CD4-positive, alpha-beta T cell treated with Interleukin-21 for 1 hour (primary cell): ENCODE data around the gene MNAT1.
"Not testable (repeated sequence)": the region's sequence is repeated elsewhere in the genome, so short reads cannot be mapped to it uniquely, and the experiment has no call there.

Experiments used
- DNase-seq: peaks from one replicate; pipeline ENCODE4 v3.0.0-alpha.2; 2020

Gene MNAT1

DNA sequence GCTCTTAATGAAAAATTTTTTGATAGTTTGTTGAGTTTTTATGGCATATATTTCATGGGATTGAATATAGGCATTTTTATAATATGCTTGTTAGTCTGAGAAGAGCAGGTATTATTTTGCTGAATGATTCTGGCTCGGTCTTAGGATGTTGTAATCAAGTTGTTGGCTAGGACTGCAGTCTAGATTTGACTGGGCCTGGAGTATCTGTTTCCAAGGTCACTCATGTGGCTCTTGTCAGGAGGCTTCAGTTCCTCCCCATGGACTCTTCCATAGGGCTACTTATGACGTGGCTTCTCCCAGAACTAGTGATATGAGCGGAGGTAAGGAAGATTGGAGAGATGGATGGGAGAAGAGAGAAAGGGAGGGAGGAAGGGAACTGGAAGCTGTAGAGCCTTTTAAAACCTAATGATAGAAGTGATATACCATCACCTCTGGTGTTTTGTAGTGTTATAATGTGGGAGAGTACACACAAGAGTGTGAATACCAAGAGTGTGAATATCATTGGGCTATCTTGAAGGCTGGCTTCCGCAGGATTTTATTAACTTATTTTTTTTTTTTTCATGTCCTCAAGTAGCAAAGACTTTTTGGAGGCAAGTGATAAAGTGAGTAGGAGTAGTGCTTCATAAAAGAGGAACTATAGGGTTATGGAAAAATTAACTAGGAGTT, 4.4 kb downstream of the MNAT1 start:
- DNase-seq = no peak

DNA sequence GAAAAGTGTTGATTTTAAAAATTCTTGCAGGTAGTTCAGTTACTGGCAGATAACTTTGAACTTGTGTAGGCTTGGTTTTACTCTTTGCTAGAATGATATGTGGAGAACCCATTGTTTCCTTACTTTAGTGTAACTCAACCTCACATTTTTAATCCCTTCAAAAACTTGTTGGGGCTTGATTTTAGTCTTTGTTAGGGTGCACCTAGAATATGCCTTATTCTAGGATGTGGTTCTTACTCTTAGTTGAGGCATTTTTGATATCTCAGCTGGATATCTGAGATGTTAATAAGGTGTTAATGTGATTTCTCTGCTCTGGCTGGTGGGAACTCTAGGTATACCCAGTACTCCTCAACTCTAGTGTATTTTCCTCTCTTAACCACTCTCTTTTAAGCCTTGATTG, 10.0 kb downstream of the MNAT1 start:
- DNase-seq = no peak

- DNase-seq = peak; percentile 75
Measured at GRCh38 chr14:60753264-60754119, 18.9 kb downstream of the MNAT1 start.

DNA sequence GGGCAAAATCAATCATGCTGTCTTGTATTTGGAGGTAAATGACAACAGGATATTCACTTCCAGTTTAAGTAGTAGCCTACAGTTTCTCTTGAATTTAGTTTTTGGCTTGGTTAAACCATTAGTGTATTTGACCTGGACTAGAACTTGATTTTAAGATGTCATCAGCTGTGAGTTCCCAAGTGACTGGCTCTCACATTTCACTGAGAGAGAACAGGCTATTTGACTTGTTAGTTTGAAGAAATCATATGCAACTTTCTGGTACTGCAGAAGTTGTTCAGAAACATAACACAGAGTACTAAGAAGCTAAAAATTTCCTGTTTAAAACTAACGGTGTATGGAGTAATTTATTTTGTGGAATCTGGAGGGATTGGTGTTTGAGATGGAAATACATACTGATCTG, 22.3 kb downstream of the MNAT1 start:
- DNase-seq = no peak

GRCh38 chr14:60757567-60758002, 23.0 kb downstream of the MNAT1 start:
- no peak for DNase-seq

DNA sequence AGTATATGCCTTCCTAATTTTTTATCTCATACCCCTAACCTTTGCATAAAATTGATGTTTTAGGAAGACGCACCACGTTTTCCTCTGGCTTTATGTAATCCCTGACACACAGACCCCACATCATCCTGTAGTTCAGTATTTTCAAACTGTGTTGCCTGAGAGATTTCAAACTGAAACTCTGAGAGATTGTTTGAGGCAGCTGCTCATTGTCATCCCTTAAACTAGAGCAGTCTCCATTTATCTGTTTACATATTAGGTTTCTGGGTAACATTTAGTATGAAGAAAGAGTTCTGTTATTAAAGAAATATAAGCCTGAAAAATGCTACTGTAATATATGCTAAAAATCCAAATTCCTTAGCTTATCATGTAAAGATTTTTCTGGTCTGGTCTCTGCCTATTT, 24.3 kb downstream of the MNAT1 start:
- DNase-seq = no peak

DNA sequence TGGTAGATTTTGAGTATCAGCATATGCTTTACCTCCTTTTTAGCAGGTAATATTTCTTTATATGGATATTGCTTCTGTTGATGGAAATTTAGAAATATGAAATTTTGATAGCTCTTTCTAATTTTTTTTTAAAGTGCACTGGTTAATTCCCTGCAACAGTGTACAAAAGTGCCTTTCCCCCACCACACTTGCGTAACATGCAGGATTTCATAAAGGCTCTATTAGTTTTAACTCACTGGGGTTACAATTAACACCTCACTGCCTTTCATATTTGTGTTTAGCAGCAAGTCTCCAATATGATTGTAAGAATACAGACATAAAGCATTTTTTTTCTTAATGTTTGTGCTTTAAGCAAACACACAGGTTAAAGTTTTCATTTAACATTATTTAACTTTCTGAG, 25.6 kb downstream of the MNAT1 start:
- DNase-seq = no peak

DNA sequence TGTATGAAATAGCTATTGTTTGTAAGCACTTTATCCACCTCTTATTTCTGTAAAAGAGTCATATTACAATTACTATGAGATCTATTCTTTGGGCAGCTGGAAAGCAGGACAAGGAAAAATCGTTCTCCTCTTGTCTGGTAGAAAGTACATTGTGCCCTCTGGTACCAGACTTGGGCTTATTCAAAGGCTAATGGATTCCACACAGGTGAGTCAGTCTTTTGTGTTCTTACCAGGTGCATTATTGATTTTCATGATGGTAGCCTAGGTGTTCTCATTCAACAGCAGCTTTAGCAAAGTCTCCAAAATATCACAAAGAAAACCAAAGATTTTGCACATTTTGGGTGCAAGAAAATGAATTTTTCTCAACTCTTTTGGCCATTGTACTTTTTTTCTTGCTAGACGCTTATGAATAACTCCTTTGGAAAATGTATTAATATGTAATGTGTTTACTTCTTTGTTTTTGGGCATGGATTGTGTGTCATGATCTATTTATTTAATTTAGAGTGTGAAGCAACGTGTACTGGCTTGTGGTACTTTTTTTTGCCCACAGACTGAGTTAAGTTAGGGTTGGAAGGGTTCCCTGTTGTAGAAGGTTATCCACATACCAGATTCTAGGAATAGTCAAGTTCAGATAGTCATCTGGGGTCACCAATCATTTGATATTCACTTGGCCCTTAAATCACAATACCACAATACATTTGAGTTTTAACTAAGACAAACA, 26.2 kb downstream of the MNAT1 start:
- DNase-seq = no peak

DNA sequence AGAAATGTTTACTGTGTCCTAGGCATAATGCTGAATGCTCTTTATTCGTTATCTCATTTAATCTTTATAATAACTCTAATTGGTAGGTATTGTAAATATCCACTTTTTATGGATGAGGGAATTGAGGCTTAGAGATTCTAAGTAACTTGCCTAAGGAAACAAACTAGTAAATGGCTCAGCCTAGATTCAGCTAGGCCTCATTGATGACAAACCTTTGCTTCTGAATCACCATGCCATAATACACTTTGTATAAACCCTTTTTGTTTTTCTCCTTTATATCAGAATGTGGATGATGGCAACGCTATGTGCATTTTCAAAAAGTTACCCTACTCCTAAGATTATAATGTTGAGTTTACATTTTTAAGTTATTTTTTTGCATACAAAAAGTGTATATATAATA, 34.0 kb downstream of the MNAT1 start:
- no peak for DNase-seq

DNA sequence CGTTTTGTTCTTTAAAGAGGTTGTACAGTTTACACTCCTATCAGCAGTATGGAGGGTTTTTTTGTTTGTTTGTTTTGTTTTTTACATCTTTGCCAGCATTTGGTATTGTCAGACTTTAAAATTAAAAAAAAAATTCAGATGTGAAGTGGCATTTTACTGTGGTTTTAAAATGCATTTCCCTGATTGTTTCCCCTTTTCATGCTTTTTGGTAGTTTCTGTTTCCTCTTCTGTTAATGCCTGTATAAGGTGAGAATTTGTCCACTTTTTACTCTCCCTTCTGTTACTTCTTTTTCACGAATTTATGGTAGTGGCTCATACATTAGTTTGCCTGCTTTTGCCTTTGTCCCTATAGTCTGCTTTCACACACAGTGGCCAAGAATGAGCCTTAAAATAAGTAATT, 36.6 kb downstream of the MNAT1 start:
- DNase-seq = no peak

GRCh38 chr14:60773558-60773957, 39.0 kb downstream of the MNAT1 start:
- no peak for DNase-seq

GRCh38 chr14:60775296-60775695, 40.7 kb downstream of the MNAT1 start:
- DNase-seq = no peak

- DNase-seq = no peak
Measured at GRCh38 chr14:60777856-60778578, 43.5 kb downstream of the MNAT1 start.

DNA sequence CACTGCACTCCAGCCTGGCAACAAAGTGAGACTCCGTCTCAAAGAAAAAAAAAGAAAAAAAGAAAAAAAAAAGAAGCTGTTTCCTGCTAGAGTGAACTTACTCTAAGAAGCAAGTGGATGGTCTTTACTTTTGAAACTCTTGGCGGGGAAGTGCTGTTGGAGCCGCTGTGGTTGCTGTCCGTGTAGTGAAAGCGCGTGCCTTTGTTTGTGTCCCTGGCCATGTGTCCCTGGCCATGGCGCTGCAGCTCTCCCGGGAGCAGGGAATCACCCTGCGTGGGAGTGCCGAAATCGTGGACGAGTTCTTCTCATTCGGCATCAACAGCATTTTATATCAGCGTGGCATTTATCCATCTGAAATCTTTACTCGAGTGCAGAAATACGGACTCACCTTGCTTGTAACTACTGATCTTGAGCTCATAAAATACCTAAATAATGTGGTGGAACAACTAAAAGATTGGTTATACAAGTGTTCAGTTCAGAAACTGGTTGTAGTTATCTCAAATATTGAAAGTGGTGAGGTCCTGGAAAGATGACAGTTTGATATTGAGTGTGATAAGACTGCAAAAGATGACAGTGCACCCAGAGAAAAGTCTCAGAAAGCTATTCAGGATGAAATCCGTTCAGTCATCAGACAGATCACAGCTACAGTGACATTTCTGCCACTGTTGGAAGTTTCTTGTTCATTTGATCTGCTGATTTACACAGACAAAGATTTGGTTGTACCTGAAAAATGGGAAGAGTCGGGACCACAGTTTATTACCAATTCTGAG, 45.4 kb downstream of the MNAT1 start:
- not testable (repeated sequence) for DNase-seq

GRCh38 chr14:60780558-60780957, 46.0 kb downstream of the MNAT1 start:
- DNase-seq = not testable (repeated sequence)

DNA sequence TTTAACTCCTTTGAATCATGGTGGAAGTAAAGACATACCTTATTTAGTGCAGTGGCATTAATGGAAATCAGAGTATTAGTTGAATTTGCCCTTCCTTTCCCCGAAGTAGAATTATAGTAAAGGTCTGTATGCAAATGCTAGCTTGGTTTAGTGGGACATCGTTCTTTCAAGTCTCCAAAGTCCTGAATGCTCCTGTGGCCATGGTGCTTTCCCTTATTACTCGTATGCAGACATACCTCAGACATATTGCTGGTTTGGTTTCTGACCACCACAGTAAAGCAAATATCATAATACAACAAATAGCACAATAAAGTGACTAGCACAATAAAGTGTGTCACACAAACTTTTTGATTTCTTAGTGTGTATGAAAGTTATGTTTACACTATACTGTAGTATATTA, 52.3 kb downstream of the MNAT1 start:
- no peak for DNase-seq

GRCh38 chr14:60789656-60790055, 55.1 kb downstream of the MNAT1 start:
- no peak for DNase-seq

DNA sequence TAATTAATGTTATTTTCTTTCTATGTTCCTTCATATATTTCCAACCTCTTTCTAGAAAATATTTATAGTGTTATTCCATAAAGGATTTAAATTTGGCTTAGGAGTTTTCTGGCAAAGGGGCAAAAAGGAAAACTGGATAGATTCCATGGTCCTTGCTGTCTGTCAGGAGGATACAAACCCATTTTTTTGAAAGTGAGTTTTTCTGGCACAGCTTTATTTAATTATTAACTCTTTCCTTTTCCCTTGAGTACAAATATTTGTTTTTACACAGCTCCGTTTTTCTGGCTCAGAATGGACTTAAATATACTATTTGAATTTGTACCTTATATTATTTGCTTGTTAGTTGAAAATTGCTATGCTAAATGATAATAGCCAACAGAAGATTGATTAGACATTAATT, 56.3 kb downstream of the MNAT1 start:
- no peak for DNase-seq

GRCh38 chr14:60796434-60796833, 61.9 kb downstream of the MNAT1 start:
- no peak for DNase-seq

GRCh38 chr14:60800409-60800808, 65.8 kb downstream of the MNAT1 start:
- DNase-seq = no peak

GRCh38 chr14:60803871-60804270, 69.3 kb downstream of the MNAT1 start:
- DNase-seq = no peak

- DNase-seq = no peak
Measured at GRCh38 chr14:60805841-60806430, 71.4 kb downstream of the MNAT1 start.
